Measurements from ENCODE around the gene EPM2A. TPM values are rescaled to one million over a fixed set of nuclear protein-coding genes. Genes with fewer than 3 reads are reported as not detected.
A peak's percentile ranks its signal among the peaks of the same experiment; 100 is the strongest.

Gene EPM2A
- polyA plus RNA-seq, 2 of the 4 experiments (the other 2 are of a cell fraction) = 2.4 to 3.0 TPM

DNA sequence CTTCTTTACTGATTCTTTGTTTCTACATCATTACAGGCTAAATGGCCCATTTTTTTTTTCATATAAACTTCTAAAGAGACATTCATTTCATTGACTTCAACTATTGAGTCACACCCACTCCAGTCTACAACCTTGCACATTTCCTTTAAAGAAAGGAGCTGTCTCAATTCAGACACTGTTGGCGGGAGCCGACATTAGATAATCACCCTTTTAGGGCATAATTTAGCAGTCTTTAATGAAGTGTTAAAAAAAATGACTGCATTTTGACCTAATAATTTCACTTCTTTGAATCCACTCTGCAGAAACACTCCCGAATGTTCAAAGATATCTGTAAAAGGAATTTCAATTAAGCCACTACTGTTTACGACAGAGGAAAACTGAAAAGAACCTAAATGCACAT is 1.5 kb downstream of the EPM2A start:
- ChIA-PET CTCF (interaction anchor here (0.5 kb wide), 1 partner anchor 793 kb away, joined by 3 read pairs; no protein-coding TSS in a partner anchor), POLR2A (interaction anchor here (3.9 kb wide), 1 partner anchor 81 kb away, joined by 69 read pairs; the partner anchor contains the start of gene FBXO30)
- Histone ChIP-seq H3K27ac (peak overlapping the region; percentile 36 to 91; a peak in 3 of 6 replicates), H3K4me1 (peaks cover 11% of the 10 kb centered on the region; the same call in 2 of the 3 replicates), H3K4me3 (peak overlapping the region; percentile 48), H3K4me2 (peak overlapping the region; percentile 83), H3K9me3 (peaks cover 3% of the 10 kb centered on the region; the same call in 1 of the 3 replicates)
- ATAC-seq = no peak
- FAIRE-seq = no peak
- WGBS (ENCODE audit: missing lambda C conversion rate) = 55% methylated on average over 4 of the region's 4 CpGs
- no peak for DNase-seq (ENCODE audit: low read depth in 1 of 2, low spot score in 1 of 2)
- TF ChIP-seq CEBPB (IDR thresholded peaks at IDR 0.05) (no peak), FOXS1 (CRISPR knock-in tag; IDR thresholded peaks at IDR 0.05) (no peak), RARB (CRISPR knock-in tag; IDR thresholded peaks at IDR 0.05) (no peak), MAZ (IDR thresholded peaks at IDR 0.05; ENCODE audit: borderline replicate concordance, low read depth, low read length) (no peak), PHF8 (IDR thresholded peaks at IDR 0.05; ENCODE audit: borderline replicate concordance, low read depth) (no peak), HOXB5 (CRISPR knock-in tag; IDR thresholded peaks at IDR 0.05) (no peak), HDAC2 (IDR thresholded peaks at IDR 0.05) (no peak)
- TF ChIP-seq, protein P1, sequence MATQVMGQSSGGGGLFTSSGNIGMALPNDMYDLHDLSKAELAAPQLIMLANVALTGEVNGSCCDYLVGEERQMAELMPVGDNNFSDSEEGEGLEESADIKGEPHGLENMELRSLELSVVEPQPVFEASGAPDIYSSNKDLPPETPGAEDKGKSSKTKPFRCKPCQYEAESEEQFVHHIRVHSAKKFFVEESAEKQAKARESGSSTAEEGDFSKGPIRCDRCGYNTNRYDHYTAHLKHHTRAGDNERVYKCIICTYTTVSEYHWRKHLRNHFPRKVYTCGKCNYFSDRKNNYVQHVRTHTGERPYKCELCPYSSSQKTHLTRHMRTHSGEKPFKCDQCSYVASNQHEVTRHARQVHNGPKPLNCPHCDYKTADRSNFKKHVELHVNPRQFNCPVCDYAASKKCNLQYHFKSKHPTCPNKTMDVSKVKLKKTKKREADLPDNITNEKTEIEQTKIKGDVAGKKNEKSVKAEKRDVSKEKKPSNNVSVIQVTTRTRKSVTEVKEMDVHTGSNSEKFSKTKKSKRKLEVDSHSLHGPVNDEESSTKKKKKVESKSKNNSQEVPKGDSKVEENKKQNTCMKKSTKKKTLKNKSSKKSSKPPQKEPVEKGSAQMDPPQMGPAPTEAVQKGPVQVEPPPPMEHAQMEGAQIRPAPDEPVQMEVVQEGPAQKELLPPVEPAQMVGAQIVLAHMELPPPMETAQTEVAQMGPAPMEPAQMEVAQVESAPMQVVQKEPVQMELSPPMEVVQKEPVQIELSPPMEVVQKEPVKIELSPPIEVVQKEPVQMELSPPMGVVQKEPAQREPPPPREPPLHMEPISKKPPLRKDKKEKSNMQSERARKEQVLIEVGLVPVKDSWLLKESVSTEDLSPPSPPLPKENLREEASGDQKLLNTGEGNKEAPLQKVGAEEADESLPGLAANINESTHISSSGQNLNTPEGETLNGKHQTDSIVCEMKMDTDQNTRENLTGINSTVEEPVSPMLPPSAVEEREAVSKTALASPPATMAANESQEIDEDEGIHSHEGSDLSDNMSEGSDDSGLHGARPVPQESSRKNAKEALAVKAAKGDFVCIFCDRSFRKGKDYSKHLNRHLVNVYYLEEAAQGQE (IDR thresholded peaks at IDR 0.05) = no peak
- TF ChIP-seq, protein P2, sequence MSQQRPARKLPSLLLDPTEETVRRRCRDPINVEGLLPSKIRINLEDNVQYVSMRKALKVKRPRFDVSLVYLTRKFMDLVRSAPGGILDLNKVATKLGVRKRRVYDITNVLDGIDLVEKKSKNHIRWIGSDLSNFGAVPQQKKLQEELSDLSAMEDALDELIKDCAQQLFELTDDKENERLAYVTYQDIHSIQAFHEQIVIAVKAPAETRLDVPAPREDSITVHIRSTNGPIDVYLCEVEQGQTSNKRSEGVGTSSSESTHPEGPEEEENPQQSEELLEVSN (IDR thresholded peaks at IDR 0.05; ENCODE audit: borderline replicate concordance, low read depth) = no peak

DNA sequence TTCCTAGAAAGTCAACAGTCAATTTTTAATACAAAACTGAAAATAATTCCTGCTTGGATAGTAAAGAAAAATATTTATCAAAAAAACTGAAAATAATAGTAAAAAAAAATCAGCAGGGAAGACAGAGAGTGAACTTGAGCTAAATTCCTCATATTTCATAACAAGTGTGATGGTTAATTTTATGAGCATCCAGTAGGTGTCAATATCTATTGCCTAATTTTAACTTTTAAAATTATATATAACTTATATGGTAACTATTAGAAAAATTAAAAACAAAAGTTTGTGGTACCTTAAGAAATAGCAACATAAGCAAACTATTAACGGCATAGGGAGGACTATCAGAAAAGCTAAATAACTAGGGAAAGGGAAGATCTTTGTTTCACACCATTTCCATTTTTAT is 2.1 kb downstream of the EPM2A start:
- Histone ChIP-seq H3K4me3 (no peak overlapping the region), H3K27ac (no peak overlapping the region), H3K9me3 (peaks cover 3% of the 10 kb centered on the region; the same call in 1 of the 3 replicates), H3K4me1 (peaks cover 11% of the 10 kb centered on the region; the same call in 2 of the 3 replicates), H3K4me2 (peak overlapping the region; percentile 83; the same call in 2 of the 3 replicates)
- ATAC-seq (no peak), DNase-seq (ENCODE audit: low read depth in 1 of 2, low spot score in 1 of 2) (no peak), FAIRE-seq (no peak)
- no peak for TF ChIP-seq FOXS1 (CRISPR knock-in tag; IDR thresholded peaks at IDR 0.05)
- no peak for TF ChIP-seq ZNF302 (CRISPR knock-in tag; IDR thresholded peaks at IDR 0.05)
- TF ChIP-seq, protein P3, sequence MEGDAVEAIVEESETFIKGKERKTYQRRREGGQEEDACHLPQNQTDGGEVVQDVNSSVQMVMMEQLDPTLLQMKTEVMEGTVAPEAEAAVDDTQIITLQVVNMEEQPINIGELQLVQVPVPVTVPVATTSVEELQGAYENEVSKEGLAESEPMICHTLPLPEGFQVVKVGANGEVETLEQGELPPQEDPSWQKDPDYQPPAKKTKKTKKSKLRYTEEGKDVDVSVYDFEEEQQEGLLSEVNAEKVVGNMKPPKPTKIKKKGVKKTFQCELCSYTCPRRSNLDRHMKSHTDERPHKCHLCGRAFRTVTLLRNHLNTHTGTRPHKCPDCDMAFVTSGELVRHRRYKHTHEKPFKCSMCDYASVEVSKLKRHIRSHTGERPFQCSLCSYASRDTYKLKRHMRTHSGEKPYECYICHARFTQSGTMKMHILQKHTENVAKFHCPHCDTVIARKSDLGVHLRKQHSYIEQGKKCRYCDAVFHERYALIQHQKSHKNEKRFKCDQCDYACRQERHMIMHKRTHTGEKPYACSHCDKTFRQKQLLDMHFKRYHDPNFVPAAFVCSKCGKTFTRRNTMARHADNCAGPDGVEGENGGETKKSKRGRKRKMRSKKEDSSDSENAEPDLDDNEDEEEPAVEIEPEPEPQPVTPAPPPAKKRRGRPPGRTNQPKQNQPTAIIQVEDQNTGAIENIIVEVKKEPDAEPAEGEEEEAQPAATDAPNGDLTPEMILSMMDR (IDR thresholded peaks at IDR 0.05) = no peak
- TF ChIP-seq GATA3 (IDR thresholded peaks at IDR 0.05; ENCODE audit: borderline replicate concordance) = no peak
- TF ChIP-seq EP300 (IDR thresholded peaks at IDR 0.05) = no peak
- TF ChIP-seq, protein P4, sequence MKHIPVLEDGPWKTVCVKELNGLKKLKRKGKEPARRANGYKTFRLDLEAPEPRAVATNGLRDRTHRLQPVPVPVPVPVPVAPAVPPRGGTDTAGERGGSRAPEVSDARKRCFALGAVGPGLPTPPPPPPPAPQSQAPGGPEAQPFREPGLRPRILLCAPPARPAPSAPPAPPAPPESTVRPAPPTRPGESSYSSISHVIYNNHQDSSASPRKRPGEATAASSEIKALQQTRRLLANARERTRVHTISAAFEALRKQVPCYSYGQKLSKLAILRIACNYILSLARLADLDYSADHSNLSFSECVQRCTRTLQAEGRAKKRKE (CRISPR knock-in tag; IDR thresholded peaks at IDR 0.05; ENCODE audit: low read depth) = no peak
- TF ChIP-seq, protein P5, sequence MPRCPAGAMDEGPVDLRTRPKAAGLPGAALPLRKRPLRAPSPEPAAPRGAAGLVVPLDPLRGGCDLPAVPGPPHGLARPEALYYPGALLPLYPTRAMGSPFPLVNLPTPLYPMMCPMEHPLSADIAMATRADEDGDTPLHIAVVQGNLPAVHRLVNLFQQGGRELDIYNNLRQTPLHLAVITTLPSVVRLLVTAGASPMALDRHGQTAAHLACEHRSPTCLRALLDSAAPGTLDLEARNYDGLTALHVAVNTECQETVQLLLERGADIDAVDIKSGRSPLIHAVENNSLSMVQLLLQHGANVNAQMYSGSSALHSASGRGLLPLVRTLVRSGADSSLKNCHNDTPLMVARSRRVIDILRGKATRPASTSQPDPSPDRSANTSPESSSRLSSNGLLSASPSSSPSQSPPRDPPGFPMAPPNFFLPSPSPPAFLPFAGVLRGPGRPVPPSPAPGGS (IDR thresholded peaks at IDR 0.05) = no peak
- TF ChIP-seq ESRRA (IDR thresholded peaks at IDR 0.05; ENCODE audit: borderline replicate concordance, low read length) = no peak
- TF ChIP-seq TFCP2L1 (CRISPR knock-in tag; IDR thresholded peaks at IDR 0.05) = no peak
- TF ChIP-seq ZC3H11A (IDR thresholded peaks at IDR 0.05) = no peak
- no peak for TF ChIP-seq NFE2L2 (conservative IDR thresholded peaks at IDR 0.05; ENCODE audit: low read length)
- TF ChIP-seq KDM1A (IDR thresholded peaks at IDR 0.05; ENCODE audit: low read depth) = no peak
- 100% methylated on average over 1 of the region's 1 CpG for WGBS (ENCODE audit: missing lambda C conversion rate)
- POLR2A ChIA-PET = interaction anchor here (3.9 kb wide), 1 partner anchor 82 kb away, joined by 69 read pairs; the partner anchor contains the start of gene FBXO30
- CTCF ChIA-PET = no interaction called here

All from A549 (cell line).